Measurements from ENCODE around the gene ZNF19. TPM values are rescaled to one million over a fixed set of nuclear protein-coding genes. Genes with fewer than 3 reads are reported as not detected.

Gene ZNF19
- total RNA-seq, 4 donors from 2014 or later = 1.1 to 5.0 (median 1.7) TPM

DNA sequence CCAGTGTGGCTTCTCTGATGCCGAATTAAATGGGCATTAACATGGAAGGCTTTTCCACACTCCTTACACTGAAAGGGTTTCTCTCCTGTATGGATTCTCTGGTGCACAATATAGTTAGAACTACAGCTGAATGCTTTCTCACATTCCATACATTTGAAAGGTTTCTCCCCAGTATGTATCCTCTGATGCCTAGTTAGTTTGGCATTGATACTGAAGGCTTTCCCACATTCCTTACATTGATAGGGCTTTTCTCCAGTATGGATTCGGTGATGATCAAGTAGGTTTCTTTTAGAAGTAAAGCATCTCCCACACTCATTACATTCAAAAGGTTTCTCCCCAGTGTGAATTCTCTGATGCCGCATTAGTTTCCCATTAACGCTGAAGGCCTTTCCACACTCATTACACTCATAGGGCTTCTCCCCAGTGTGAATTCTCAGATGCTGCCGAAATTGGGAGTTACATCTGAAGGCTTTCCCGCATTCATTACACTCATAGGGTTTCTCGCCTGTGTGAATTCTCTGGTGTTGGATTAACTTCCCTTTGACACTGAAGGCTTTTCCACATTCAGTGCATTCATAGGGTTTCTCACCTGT is 40.8 kb downstream of the ZNF19 start:
- Histone ChIP-seq H3K9me3 (peaks cover 18 to 99% (median 77%) of the 10 kb centered on the region in 3 donors), H3K27me3 (no peaks in the 10 kb centered on the region), H3K4me3 (peak overlapping the region in 1 of 4 donors; percentile 16), H3K27ac (no peak overlapping the region), H3K36me3 (peaks cover 11 to 59% (median 20%) of the 10 kb centered on the region in 3 donors), H3K4me1 (no peaks in the 10 kb centered on the region)
- TF ChIP-seq POLR2A (IDR thresholded peaks at IDR 0.05) = no peak
- TF ChIP-seq, protein P1, sequence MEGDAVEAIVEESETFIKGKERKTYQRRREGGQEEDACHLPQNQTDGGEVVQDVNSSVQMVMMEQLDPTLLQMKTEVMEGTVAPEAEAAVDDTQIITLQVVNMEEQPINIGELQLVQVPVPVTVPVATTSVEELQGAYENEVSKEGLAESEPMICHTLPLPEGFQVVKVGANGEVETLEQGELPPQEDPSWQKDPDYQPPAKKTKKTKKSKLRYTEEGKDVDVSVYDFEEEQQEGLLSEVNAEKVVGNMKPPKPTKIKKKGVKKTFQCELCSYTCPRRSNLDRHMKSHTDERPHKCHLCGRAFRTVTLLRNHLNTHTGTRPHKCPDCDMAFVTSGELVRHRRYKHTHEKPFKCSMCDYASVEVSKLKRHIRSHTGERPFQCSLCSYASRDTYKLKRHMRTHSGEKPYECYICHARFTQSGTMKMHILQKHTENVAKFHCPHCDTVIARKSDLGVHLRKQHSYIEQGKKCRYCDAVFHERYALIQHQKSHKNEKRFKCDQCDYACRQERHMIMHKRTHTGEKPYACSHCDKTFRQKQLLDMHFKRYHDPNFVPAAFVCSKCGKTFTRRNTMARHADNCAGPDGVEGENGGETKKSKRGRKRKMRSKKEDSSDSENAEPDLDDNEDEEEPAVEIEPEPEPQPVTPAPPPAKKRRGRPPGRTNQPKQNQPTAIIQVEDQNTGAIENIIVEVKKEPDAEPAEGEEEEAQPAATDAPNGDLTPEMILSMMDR (IDR thresholded peaks at IDR 0.05) = no peak
- WGBS, 2 donors = 93 to 96% methylated on average over 7 of the region's 7 CpGs
- DNase-seq = no peak
- intact Hi-C loops (cut with DNase I) = no loop called here

DNA sequence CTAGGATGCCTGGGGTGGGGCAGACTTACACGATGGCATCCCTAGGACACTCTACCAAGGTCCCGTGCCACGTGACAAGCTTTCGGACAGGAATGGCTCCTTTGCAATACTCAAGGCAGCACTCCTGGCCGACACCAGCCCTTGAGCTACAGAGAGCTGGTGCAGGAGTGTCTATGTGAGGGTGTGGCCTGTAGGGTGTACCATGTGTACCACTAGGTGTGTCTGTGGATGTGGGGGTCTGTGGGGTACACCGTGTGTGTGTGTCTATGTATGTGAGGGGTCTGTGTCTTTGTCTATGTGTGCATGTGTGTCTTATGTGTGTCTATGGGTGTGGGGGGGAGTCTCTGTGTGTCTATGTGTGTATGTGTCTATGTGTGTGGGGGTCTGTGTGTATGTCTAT is 45.4 kb downstream of the ZNF19 start:
- 91 to 100% methylated on average over 2 to 6 of the region's 6 CpGs for WGBS, 2 donors
- Histone ChIP-seq H3K27me3 (peaks cover 0 to 20% (median 0%) of the 10 kb centered on the region in 4 donors), H3K4me1 (no peaks in the 10 kb centered on the region), H3K4me3 (no peak overlapping the region), H3K9me3 (peaks cover 10 to 73% (median 42%) of the 10 kb centered on the region in 3 donors), H3K36me3 (peaks cover 0 to 12% (median 2%) of the 10 kb centered on the region in 3 donors), H3K27ac (no peak overlapping the region)
- TF ChIP-seq POLR2A (IDR thresholded peaks at IDR 0.05) = no peak
- TF ChIP-seq, protein P1 (IDR thresholded peaks at IDR 0.05) = no peak
- DNase-seq = no peak
- intact Hi-C loops (cut with DNase I) = no loop called here

DNA sequence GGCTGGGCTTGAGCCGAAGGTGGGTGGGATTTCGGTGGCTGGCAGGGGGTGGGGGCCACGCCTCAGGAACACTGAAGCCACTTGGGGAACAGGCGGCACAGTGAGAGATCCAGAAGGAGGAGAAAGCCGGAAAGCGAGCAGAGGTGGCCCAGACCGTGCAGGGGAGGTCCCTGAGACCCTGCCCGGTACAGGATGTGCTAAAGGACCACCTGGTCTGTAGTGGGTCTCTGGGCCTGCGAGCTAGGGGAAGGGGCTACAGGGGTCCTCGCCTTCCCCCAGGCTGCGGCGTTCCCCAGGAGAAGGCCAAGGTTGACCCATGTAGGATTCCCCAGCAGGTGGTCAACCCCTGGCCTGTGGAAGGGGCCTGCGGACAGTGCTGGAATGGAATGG is 47.1 kb downstream of the ZNF19 start, which contains the start of gene TLE7:
TLE7 (minus strand) TSS at position 4 of the 390 bp plus-strand sequence. CDS start 8,730 bp downstream, outside the sequence.
- intact Hi-C loops (cut with DNase I) = no loop called here
- H3K9me3 ChIP-seq = peaks cover 9 to 56% (median 26%) of the 10 kb centered on the region in 3 donors
- no peak within 1 kb of the TSS for H3K4me3 ChIP-seq
- no peaks in the 10 kb centered on the region for H3K4me1 ChIP-seq
- WGBS, 2 donors = 76 to 78% methylated on average over 7 to 9 of the region's 13 CpGs
- H3K36me3 ChIP-seq = no peaks in the 10 kb centered on the region
- no peak for DNase-seq
- peaks cover 0 to 20% (median 0%) of the 10 kb centered on the region in 4 donors for H3K27me3 ChIP-seq
- TF ChIP-seq, protein P1 (IDR thresholded peaks at IDR 0.05) = no peak
- no peak for TF ChIP-seq POLR2A (IDR thresholded peaks at IDR 0.05)
- no peak within 1 kb of the TSS for H3K27ac ChIP-seq

DNA sequence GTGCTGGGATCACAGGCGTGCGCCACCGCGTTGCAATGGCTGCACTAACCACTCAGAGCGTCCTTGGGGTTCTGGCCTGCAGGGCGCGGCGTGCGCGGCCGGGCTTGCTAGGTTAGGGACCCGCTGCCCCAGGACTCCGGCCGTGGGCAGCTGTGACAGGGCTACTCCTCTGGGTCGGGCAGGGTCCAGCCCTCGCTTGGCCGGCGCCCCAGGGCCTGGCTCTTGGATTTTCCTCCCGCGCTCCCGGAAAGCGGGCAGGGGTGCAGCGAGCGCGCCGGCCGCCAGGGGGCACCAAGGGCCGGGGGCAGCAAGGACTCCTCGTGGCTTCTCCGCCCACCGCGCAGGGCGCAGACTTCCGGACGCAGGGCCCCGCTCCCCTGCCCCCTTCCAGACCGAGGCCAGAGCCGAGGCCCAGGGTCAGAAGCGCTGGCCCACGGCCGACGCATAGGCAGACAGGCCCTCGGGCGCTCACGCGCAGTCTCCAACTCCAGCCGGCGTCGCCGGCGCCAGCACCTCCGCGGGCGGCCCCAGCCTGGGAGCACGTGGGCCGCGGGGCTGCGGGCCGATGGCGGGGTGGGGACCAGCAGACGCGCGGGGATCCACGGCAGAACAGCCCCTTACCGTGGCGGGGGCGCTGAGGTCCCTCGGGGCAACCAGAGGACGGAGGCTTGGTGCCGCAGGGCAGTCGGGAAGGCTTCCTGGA is 47.6 kb downstream of the ZNF19 start:
- Histone ChIP-seq H3K27ac (no peak overlapping the region), H3K4me3 (no peak overlapping the region)
- WGBS, 2 donors = 51% methylated on average over 14 of the region's 71 CpGs; no CpG with 5 or more reads in 1 of the 2 donors

More for the DNA sequence above, 47.6 kb downstream of the ZNF19 start:
- no peaks in the 10 kb centered on the region for H3K4me1 ChIP-seq
- no peak for DNase-seq
- intact Hi-C loops (cut with DNase I) = no loop called here
- H3K27me3 ChIP-seq = peaks cover 0 to 20% (median 0%) of the 10 kb centered on the region in 4 donors
- H3K9me3 ChIP-seq = peaks cover 8 to 51% (median 20%) of the 10 kb centered on the region in 3 donors
- H3K36me3 ChIP-seq = no peaks in the 10 kb centered on the region
- TF ChIP-seq, protein P1 (IDR thresholded peaks at IDR 0.05) = peak in 1 of 6 experiments; percentile 28
- no peak for TF ChIP-seq POLR2A (IDR thresholded peaks at IDR 0.05)

All from esophagus squamous epithelium (tissue), 5 donors.